ENCODE measurements around the gene ANKS1B.

ANKS1B gene

GRCh38 chr12:98740751-98741150 is 1244.0 kb downstream of the ANKS1B start:
- DNase-seq = no peak

DNA sequence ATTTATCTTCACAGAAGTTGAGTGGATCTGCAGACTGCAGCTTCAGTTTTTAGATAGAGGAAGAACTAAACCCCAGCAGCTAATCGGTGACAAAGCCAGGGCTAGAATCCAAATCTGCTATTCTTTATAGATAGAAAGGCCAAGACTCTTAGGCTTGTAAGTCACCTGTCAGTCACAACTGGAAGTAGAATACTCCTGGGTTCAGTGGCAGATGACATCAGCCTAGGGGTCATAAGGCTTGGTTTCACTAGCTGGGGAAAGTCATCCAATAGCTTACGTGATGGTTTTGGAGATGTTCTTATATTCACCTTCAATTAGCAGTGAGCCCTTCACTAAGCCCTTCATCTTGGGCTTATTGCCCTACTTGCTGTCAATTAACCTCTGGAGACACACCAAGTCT is 1246.2 kb downstream of the ANKS1B start:
- no peak for DNase-seq

DNA sequence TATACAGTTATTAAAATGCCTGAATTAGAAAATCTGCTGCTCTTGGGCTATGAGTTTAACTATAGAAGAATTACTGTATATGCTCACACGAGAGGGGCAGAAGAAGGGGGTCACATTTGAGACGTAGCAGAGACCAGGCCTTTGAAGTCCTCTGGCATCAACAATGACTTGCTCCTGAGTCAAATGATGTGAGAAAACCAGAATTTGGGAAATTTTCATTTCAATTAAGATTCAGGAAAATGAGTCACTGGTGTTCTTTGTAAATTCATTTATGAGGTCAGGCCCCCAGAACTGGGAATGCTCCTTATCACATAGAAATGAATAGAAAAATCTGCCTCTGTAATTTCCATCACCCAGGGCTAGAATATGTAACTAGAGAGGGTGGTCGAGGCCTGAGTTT is 1246.7 kb downstream of the ANKS1B start:
- DNase-seq = no peak

DNA sequence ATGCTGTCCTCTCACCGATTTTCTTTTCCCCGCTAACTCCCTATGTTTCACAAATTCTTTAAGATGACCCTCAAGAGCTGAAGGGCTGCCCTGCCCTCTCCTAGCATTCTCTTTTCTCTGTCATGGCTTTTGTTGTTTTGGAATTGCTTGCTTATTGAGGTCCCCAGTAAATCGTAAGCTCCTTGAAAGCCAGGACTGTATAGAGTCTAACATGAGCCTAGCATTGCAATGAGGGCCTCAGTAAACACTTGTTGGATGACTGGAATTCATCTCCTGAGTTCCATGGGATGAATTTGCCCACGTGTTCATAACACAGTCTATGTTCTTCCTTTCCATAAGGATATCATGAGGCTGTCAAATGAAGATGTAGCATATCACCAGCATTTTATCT is 1247.4 kb downstream of the ANKS1B start:
- no peak for DNase-seq

- no peak for DNase-seq
These were observed 1248.1 kb downstream of the ANKS1B start for GRCh38 chr12:98736352-98737321.

DNA sequence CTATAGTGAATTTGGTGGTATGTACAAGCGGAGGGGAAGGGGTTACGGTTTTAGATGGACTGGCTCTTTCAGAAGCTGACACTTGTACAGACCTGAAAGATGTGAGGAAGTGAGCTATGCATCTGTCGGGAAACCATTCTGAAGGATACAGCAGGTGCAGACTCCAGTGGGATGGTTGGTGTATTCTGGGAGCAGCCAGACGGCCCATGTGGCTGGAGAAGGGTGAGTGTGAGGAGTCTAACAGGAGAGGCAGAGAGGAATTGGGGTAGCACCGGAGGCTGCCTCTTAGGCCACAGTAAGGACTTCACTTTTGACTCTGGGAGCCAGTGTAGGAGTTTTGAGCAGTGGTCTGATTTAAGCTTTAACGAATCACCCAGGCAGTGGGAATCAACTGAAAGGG is 1248.9 kb downstream of the ANKS1B start:
- DNase-seq = no peak

GRCh38 chr12:98733667-98734350 is 1250.9 kb downstream of the ANKS1B start:
- no peak for DNase-seq

DNA sequence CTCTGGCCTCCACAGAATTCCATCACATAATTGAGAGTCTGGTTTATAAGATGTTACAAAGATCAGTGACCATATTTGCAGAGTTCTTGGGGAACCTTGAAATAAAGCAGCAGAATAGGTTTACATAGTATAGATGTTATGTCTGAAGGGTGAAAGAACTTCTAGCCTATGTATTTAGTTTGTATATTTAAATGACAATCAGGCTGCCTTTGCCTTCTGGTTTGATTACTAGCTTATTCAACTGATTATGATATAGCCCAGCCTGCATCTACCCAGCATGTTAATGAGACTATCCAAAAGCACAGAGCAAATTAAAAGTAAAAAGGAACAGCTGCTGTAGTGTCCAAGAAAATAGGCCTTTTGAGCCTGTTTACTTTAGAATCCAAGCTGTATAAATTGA is 1254.3 kb downstream of the ANKS1B start:
- DNase-seq = no peak

DNA sequence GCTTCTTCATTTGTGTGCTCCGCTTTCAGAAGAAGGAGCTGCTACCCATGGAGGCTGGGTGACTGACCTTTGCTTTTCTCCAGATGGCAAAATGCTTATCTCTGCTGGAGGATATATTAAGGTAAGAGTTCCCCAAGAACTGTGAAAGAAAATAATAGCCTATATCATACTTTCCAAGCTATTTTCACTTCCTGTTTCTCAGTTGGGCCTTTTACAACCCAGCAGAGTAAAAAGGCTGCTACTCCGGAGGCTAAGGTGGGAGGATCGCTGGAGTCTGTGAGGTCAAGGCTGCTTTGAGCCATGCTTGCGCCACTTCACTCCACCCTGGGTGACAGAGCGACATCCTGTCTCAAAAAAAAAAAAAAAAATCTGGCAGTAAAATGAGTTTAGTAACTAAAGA is 1257.5 kb downstream of the ANKS1B start:
- no peak for DNase-seq

- no peak for DNase-seq
These were observed 1259.1 kb downstream of the ANKS1B start for GRCh38 chr12:98725476-98726247.

GRCh38 chr12:98724384-98725155 is 1260.2 kb downstream of the ANKS1B start:
- DNase-seq = no peak

DNA sequence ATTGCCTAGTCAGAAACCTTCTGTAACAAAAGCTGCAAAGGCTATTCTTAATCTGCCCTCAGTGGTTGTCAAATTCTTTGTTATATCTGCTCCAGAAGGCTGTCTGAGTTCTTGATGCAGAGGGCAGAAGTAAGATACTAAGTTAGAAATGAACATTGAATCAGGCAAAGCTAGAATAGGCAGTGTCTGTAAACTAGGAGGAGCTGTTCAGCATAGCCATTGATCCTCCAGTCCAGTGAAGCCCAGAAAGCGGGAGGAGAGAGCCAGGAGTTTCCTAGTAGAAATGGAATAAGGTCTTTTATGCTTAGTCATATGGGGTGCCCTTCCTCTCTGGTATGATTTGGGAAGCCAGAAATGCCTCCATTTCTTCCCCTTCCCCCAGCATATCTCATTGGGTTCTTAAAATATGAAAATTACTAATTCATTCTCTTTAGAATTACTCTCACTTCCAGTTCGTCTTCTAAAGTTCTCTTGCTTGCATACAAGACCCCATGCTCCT is 1263.5 kb downstream of the ANKS1B start:
- DNase-seq = no peak

GRCh38 chr12:98719515-98720504 is 1264.9 kb downstream of the ANKS1B start:
- no peak for DNase-seq

DNA sequence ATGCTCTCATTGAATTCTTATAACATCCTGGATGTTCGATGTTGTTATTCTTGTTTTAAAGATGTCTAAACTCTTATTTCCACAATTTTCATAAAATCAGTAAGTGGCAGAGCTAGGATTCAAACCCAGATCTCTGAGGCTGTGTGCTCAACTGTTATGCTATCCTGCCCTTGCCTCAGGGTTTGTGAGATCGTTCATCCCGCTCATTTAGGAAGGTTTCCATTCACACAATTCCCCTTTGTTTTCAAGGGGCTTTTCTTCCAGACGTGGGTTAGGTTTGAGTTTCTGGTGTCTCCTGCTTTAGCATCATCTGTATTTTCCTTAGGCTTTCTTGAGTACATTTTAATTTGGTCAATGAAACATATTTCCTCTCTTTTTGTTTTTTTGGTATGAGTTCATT is 1270.3 kb downstream of the ANKS1B start:
- no peak for DNase-seq

DNA sequence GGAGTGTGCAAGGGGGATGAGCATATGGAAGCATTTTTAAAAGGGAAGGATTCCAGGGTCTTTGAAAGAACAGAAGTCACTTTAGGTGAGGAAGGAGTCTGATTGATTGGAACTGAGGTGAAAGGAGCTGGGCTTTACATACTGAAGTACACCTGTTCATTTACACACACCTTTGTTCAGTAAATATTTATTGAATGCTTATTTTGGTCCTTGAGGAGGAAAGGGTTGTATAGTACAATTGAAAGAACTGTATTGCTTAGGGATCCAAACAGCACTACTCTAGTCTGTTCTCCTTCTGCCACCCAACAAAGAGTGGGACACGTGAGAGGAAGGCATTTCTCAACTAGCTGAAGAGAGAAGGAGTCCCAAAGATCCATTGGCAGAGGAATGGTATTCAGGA is 1275.7 kb downstream of the ANKS1B start:
- no peak for DNase-seq

DNA sequence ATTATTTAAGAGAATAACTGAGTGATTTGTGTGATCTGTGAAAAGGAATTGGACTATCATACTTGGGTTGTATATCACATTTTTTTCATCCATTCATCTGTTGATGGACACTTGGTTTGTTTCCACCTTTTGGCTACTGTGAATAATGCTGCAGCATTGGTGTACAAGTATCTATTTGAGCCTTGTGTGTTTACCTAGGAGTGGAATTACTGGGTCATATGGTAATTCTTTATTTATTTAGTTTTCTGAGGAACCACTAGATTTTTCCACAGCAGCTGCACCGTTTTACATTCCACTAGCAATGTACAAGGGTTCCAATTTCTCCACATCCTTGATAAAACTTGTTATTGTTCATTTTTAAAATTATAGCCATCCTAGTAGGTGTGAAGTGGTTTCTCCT is 1283.6 kb downstream of the ANKS1B start:
- no peak for DNase-seq

DNA sequence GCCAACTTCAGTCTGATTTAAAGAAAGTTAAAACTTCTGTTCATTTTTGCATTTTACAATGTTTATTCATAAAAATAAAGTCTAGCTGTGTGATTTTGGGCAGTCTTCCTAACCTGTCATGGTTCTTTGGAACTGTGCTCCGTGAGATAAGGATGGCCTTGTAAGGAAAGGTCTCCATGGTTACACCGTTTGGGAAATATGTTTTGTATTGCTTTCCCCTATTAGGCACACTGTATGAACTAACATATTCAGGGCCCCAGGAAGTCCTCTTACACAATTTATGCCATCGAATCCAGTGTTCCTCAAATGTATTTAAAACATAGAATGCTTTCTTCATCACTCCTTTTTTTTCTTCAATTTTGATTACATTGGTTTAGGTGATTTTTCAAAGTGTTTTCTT is 1285.2 kb downstream of the ANKS1B start:
- no peak for DNase-seq

DNA sequence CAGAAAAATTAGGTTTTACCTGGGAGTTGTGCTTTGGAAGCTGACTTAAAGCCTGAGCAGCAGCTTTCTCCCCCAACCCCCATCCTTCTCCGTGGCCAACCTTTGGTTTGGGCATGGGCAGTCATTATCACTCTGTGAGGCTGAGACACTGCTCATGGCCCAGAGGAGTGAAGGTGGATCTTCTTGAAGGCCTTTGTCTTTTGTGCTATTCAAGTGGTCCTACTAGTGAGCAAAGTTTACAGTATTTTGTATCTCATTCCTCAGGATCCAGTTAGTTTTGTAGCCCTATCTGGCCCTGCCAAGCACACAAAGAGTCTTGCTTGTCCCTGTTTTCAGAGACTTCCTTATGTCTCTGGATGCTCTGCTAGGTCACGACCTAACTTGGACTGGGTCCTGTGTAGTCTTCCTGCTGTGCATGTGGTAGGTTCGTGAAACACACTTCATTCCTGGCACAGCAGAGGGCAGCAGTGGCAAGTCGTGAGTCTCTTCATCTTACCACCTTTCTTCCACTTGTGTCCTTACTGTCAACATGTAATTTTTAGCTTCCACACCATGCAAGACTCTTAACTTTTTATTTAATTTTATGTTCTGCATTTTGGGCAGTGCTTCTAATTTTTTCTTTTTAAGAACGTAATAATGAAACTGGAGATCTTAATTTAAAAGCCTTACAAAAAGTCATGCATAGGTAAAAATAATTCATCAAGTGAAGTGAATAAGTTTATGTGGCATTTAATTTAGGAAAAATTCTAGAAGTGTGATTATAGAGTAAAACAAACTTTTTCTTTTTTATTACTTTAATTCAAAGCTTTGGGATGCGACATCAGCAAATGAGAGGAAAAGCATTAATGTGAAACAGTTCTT is 1285.9 kb downstream of the ANKS1B start:
- DNase-seq = no peak

- no peak for DNase-seq
These were observed 1287.5 kb downstream of the ANKS1B start for GRCh38 chr12:98697209-98697608.

- DNase-seq = no peak
These were observed 1288.6 kb downstream of the ANKS1B start for GRCh38 chr12:98696036-98696646.
